Central memory CD4-positive, alpha-beta T cell (primary cell): ENCODE results near the gene CNR2.
A peak's percentile ranks its signal among the peaks of the same experiment; 100 is the strongest.
"Not testable (repeated sequence)": the region's sequence is repeated elsewhere in the genome, so short reads cannot be mapped to it uniquely, and the experiment has no call there.

Experiments
- DNase-seq: peaks from one replicate; pipeline ENCODE4 v3.0.0; 2022
- total RNA-seq, 3 experiments: gene quantifications; one replicate each; lab custom pipeline; 2026; lab: John Stamatoyannopoulos, UW

The CNR2 gene
- 0 to 0.58 (median 0) reads per million in 3 experiments for total RNA-seq

- no peak for DNase-seq
Observed at GRCh38 chr1:23913212-23913880, at the start of gene CNR2. Gene CNR2 (minus strand): TSS chr1:23913362. CDS start chr1:23875617, 37,745 bp downstream.

GRCh38 chr1:23960291-23961020, 47.3 kb upstream of the CNR2 start:
- DNase-seq: no peak

GRCh38 chr1:23959461-23960290, 46.5 kb upstream of the CNR2 start, which contains the start of gene PNRC2:
Gene PNRC2 (plus strand): TSS chr1:23959828. CDS start chr1:23961458, 1,630 bp downstream.
- peak; percentile 96 for DNase-seq

GRCh38 chr1:23958810-23959460, 45.8 kb upstream of the CNR2 start:
- peak; percentile 94 for DNase-seq

GRCh38 chr1:23958040-23958809, 45.1 kb upstream of the CNR2 start:
- not testable (repeated sequence) for DNase-seq

GRCh38 chr1:23957096-23957495, 43.9 kb upstream of the CNR2 start:
- DNase-seq: no peak

GRCh38 chr1:23953020-23953419, 39.9 kb upstream of the CNR2 start:
- no peak for DNase-seq

- no peak for DNase-seq
Observed at GRCh38 chr1:23947366-23947765, 34.2 kb upstream of the CNR2 start.

- no peak for DNase-seq
Observed at GRCh38 chr1:23936481-23937176, 23.5 kb upstream of the CNR2 start.

GRCh38 chr1:23931491-23931880, 18.3 kb upstream of the CNR2 start:
- DNase-seq: no peak

GRCh38 chr1:23930861-23931490, 17.8 kb upstream of the CNR2 start:
- no peak for DNase-seq

GRCh38 chr1:23930270-23930669, 17.1 kb upstream of the CNR2 start:
- DNase-seq: no peak

- DNase-seq: no peak
Observed at GRCh38 chr1:23928789-23929188, 15.6 kb upstream of the CNR2 start.

- DNase-seq: no peak
Observed at GRCh38 chr1:23927097-23927496, 13.9 kb upstream of the CNR2 start.

- DNase-seq: no peak
Observed at GRCh38 chr1:23925279-23925678, 12.1 kb upstream of the CNR2 start.

GRCh38 chr1:23924601-23925000, 11.4 kb upstream of the CNR2 start:
- DNase-seq: no peak

- no peak for DNase-seq
Observed at GRCh38 chr1:23923592-23924499, 10.7 kb upstream of the CNR2 start.

- no peak for DNase-seq
Observed at GRCh38 chr1:23922321-23922943, 9.3 kb upstream of the CNR2 start.
